Hepatocyte (in vitro differentiated cells): ENCODE measurements around the gene ANXA2.

ENCODE experiments used
- EZH2 ChIP-seq: fragments of 200-600 bp; sonication (generic); IDR thresholded peaks from 2 replicates; pipeline ENCODE4 v1.6.1; 2016; ENCODE audit warnings: antibody characterized with exemption, mild to moderate bottlenecking, borderline replicate concordance
- EZH2phosphoT487 ChIP-seq: fragments of 200-600 bp; sonication (generic); IDR thresholded peaks from one replicate; pipeline ENCODE4 v1.6.1; 2018; ENCODE audit warnings: antibody characterized with exemption, mild to moderate bottlenecking, low read depth, moderate library complexity; ENCODE audit not compliant: unreplicated experiment, severe bottlenecking
- TF ChIP-seq, protein P1 (sequence below): fragments of 200-600 bp; sonication (generic); IDR thresholded peaks from 2 replicates; pipeline ENCODE4 v1.5.1; 2016; ENCODE audit warnings: antibody characterized with exemption, mild to moderate bottlenecking; ENCODE audit not compliant: poor library complexity

GRCh38 chr15:60384526-60385126 is 13.2 kb downstream of the ANXA2 start:
- TF ChIP-seq, protein P1, sequence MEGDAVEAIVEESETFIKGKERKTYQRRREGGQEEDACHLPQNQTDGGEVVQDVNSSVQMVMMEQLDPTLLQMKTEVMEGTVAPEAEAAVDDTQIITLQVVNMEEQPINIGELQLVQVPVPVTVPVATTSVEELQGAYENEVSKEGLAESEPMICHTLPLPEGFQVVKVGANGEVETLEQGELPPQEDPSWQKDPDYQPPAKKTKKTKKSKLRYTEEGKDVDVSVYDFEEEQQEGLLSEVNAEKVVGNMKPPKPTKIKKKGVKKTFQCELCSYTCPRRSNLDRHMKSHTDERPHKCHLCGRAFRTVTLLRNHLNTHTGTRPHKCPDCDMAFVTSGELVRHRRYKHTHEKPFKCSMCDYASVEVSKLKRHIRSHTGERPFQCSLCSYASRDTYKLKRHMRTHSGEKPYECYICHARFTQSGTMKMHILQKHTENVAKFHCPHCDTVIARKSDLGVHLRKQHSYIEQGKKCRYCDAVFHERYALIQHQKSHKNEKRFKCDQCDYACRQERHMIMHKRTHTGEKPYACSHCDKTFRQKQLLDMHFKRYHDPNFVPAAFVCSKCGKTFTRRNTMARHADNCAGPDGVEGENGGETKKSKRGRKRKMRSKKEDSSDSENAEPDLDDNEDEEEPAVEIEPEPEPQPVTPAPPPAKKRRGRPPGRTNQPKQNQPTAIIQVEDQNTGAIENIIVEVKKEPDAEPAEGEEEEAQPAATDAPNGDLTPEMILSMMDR, result no peak
- TF ChIP-seq EZH2 (no peak), EZH2phosphoT487 (no peak)
